ENCODE data around the gene YAE1.

Gene YAE1

GRCh38 chr7:39607865-39608264, 41.7 kb downstream of the YAE1 start:
- no peak for DNase-seq (ENCODE audit: low spot score)

GRCh38 chr7:39608278-39608677, 42.1 kb downstream of the YAE1 start:
- no peak for DNase-seq (ENCODE audit: low spot score)

- peak; percentile 74 for DNase-seq (ENCODE audit: low spot score)
Observed at GRCh38 chr7:39609113-39609934, 43.1 kb downstream of the YAE1 start.

- no peak for DNase-seq (ENCODE audit: low spot score)
Observed at GRCh38 chr7:39609935-39610263, 43.7 kb downstream of the YAE1 start.

GRCh38 chr7:39613577-39613976, 47.4 kb downstream of the YAE1 start:
- DNase-seq (ENCODE audit: low spot score) = no peak

- DNase-seq (ENCODE audit: low spot score) = no peak
Observed at GRCh38 chr7:39614299-39614698, 48.1 kb downstream of the YAE1 start.

- no peak for DNase-seq (ENCODE audit: low spot score)
Observed at GRCh38 chr7:39615350-39615975, 49.3 kb downstream of the YAE1 start.

- DNase-seq (ENCODE audit: low spot score) = no peak
Observed at GRCh38 chr7:39616138-39616537, 49.9 kb downstream of the YAE1 start.

GRCh38 chr7:39617005-39617404, 50.8 kb downstream of the YAE1 start:
- no peak for DNase-seq (ENCODE audit: low spot score)

- no peak for DNase-seq (ENCODE audit: low spot score)
Observed at GRCh38 chr7:39618868-39619267, 52.7 kb downstream of the YAE1 start.

- no peak for DNase-seq (ENCODE audit: low spot score)
Observed at GRCh38 chr7:39620486-39620885, 54.3 kb downstream of the YAE1 start.

GRCh38 chr7:39621261-39621660, 55.1 kb downstream of the YAE1 start:
- DNase-seq (ENCODE audit: low spot score) = no peak

- DNase-seq (ENCODE audit: low spot score) = no peak
Observed at GRCh38 chr7:39621784-39622411, 55.7 kb downstream of the YAE1 start.
